ENCODE measurements around the gene OR5B17. TPM values are rescaled to one million over a fixed set of nuclear protein-coding genes. Genes with fewer than 3 reads are reported as not detected.

Gene OR5B17
- total RNA-seq, 4 donors from 2014 or later, result not detected

DNA sequence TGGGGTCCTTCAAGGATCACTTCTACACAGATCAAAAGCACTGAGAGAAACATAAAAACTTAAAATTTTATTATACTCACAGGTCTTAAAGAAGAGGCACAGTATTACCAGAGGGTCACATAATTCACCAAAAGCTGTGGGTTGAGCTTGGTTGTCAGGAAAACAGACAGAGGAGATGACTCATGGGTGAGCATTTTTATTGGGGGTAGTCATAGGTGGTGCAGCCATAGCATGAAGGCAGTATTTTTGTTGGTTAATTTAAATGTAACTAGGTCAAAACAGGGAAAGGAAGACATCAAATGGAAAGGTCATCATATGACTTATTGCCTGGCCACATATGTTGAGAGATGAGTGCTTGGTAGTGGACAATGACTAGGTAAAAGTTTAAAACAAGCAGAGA is 24.2 kb downstream of the OR5B17 start:
- intact Hi-C loops (cut with DNase I; ENCODE audit: low total_unique reads) (no loop called here), in situ Hi-C loops (cut with MboI; ENCODE audit: low sequenced_read_pairs in 4 of 4) (no loop called here)
- TF ChIP-seq POLR2A (IDR thresholded peaks at IDR 0.05), result no peak
- TF ChIP-seq, protein P1, sequence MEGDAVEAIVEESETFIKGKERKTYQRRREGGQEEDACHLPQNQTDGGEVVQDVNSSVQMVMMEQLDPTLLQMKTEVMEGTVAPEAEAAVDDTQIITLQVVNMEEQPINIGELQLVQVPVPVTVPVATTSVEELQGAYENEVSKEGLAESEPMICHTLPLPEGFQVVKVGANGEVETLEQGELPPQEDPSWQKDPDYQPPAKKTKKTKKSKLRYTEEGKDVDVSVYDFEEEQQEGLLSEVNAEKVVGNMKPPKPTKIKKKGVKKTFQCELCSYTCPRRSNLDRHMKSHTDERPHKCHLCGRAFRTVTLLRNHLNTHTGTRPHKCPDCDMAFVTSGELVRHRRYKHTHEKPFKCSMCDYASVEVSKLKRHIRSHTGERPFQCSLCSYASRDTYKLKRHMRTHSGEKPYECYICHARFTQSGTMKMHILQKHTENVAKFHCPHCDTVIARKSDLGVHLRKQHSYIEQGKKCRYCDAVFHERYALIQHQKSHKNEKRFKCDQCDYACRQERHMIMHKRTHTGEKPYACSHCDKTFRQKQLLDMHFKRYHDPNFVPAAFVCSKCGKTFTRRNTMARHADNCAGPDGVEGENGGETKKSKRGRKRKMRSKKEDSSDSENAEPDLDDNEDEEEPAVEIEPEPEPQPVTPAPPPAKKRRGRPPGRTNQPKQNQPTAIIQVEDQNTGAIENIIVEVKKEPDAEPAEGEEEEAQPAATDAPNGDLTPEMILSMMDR (IDR thresholded peaks at IDR 0.05 in 4 of 5, conservative IDR thresholded peaks at IDR 0.05 in 1 of 5), result no peak
- Histone ChIP-seq H3K36me3 (no peaks in the 10 kb centered on the region), H3K4me1 (no peaks in the 10 kb centered on the region), H3K4me3 (no peak overlapping the region), H3K27ac (no peak overlapping the region), H3K27me3 (no peaks in the 10 kb centered on the region), H3K9me3 (no peaks in the 10 kb centered on the region)
- DNase-seq, result no peak
- no peak for ATAC-seq

DNA sequence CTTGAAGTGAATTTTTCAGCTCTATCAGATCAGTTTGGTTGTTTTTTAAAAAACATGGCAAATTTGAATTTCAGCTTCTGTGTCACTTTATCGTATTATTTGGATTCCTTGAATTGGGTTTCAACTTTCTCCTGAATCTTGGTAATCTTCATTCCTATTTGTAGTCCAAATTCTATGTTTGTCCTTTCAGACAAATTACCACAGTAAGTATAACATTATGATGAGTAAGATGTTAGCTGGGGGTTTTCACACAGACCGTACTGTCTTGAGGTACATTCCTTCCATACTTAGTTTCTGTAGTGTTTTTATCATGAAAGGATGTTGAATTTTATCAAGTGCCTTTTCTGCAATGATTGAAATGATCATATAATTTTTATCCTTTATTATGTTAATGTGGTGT is 28.0 kb downstream of the OR5B17 start:
- ATAC-seq (no peak), DNase-seq (no peak)
- in situ Hi-C loops (cut with MboI; ENCODE audit: low sequenced_read_pairs in 4 of 4), result no loop called here
- Histone ChIP-seq H3K27me3 (no peaks in the 10 kb centered on the region), H3K4me3 (no peak overlapping the region), H3K27ac (no peak overlapping the region), H3K36me3 (no peaks in the 10 kb centered on the region), H3K4me1 (no peaks in the 10 kb centered on the region), H3K9me3 (no peaks in the 10 kb centered on the region)
- TF ChIP-seq, protein P1 (IDR thresholded peaks at IDR 0.05 in 4 of 5, conservative IDR thresholded peaks at IDR 0.05 in 1 of 5), result no peak
- TF ChIP-seq POLR2A (IDR thresholded peaks at IDR 0.05), result no peak
- intact Hi-C loops (cut with DNase I; ENCODE audit: low total_unique reads), result no loop called here

DNA sequence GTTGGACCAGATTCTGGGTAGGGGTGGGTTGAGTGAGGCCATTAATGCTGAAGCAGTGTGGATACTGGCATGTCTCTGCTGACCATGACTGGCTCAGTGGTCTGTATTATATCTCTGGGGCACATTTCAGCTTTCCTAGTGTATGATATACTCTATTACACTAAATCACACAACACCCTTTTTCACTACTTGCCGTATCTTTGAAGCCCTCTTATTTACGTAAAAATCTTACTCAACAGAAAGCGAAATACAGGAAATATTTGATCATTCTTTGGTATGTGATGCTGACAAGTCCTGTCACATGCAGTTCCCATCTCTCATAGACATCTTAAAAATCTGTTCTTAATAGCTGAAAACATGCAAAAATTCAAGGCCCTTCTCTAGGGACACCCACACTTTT is 40.3 kb downstream of the OR5B17 start:
- Histone ChIP-seq H3K9me3 (no peaks in the 10 kb centered on the region), H3K4me3 (no peak overlapping the region), H3K27me3 (no peaks in the 10 kb centered on the region), H3K4me1 (no peaks in the 10 kb centered on the region), H3K36me3 (no peaks in the 10 kb centered on the region), H3K27ac (no peak overlapping the region)
- intact Hi-C loops (cut with DNase I; ENCODE audit: low total_unique reads), result no loop called here
- TF ChIP-seq POLR2A (IDR thresholded peaks at IDR 0.05), result no peak
- TF ChIP-seq, protein P1 (IDR thresholded peaks at IDR 0.05 in 4 of 5, conservative IDR thresholded peaks at IDR 0.05 in 1 of 5), result no peak
- ATAC-seq, result no peak
- no peak for DNase-seq
- in situ Hi-C loops (cut with MboI; ENCODE audit: low sequenced_read_pairs in 4 of 4), result no loop called here

DNA sequence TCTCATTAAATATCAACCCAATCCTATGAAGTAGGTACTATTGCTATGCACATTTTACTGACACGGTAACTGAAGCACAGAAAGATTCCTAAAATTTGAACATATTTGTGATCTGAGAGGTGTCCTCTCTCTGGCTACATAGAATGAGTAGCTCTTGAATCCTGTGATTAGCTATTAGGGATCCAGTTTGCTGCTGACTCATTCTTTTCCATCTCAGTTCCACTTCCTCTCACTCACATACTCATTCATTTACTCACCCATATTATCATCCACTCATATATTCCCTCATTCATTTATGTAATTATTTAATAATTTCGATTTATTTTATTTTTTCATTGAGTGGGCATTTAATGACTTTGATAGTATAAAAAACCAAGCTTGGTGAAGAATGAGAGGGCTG is 42.7 kb downstream of the OR5B17 start:
- no peaks in the 10 kb centered on the region for H3K4me1 ChIP-seq
- in situ Hi-C loops (cut with MboI; ENCODE audit: low sequenced_read_pairs in 4 of 4) (no loop called here), intact Hi-C loops (cut with DNase I; ENCODE audit: low total_unique reads) (no loop called here)
- no peaks in the 10 kb centered on the region for H3K36me3 ChIP-seq
- H3K27me3 ChIP-seq, result no peaks in the 10 kb centered on the region
- no peak overlapping the region for H3K27ac ChIP-seq
- TF ChIP-seq, protein P1 (IDR thresholded peaks at IDR 0.05 in 4 of 5, conservative IDR thresholded peaks at IDR 0.05 in 1 of 5), result no peak
- no peak for TF ChIP-seq POLR2A (IDR thresholded peaks at IDR 0.05)
- H3K4me3 ChIP-seq, result no peak overlapping the region
- H3K9me3 ChIP-seq, result no peaks in the 10 kb centered on the region
- no peak for ATAC-seq
- DNase-seq, result no peak

Other genes with a start within 250 kb of the OR5B17 start
- not detected for gene OR9I1, start 233.5 kb downstream of the OR5B17 start, total RNA-seq
- not detected for gene OR9Q2, start 170.0 kb downstream of the OR5B17 start, total RNA-seq
- gene OR1S2, start 154.9 kb downstream of the OR5B17 start, total RNA-seq, result not detected
- not detected for gene OR1S1, start 146.3 kb downstream of the OR5B17 start, total RNA-seq
- gene OR10Q1, start 130.2 kb downstream of the OR5B17 start, total RNA-seq, result not detected
- gene OR10W1, start 90.8 kb downstream of the OR5B17 start, total RNA-seq, result under 1 TPM in 1 of 4 donors, not detected in 3; 0.31 TPM
- not detected for gene OR5B3, start 47.8 kb upstream of the OR5B17 start, total RNA-seq
- not detected for gene OR5B2, start 69.1 kb upstream of the OR5B17 start, total RNA-seq
- not detected for gene OR5B12, start 83.2 kb upstream of the OR5B17 start, total RNA-seq
- not detected for gene OR5B21, start 149.0 kb upstream of the OR5B17 start, total RNA-seq
- gene LPXN, start 216.8 kb upstream of the OR5B17 start, total RNA-seq, result 1 to 10 TPM; 1.0 to 2.2 (median 1.9) TPM
- gene ZFP91, start 220.0 kb upstream of the OR5B17 start, total RNA-seq, result 10 to 100 TPM; 59.0 to 94.7 (median 90.6) TPM